ENCODE results near the gene DGKI. TPM values are rescaled to one million over a fixed set of nuclear protein-coding genes. Genes with fewer than 3 reads are reported as not detected.

The DGKI gene
- total and polyA plus RNA-seq, 2 experiments from 2014 or later: 0.16 to 1.0 TPM

- Histone ChIP-seq H3K27me3 (ENCODE audit: insufficient read depth) (no peaks in the 10 kb centered on the region), H3K36me3 (ENCODE audit: insufficient read depth) (no peaks in the 10 kb centered on the region), H3K27ac (ENCODE audit: low read depth) (no peak overlapping the region), H3K79me2 (replicated peaks; ENCODE audit: insufficient read depth) (no peaks in the 10 kb centered on the region), H3K4me1 (ENCODE audit: insufficient read depth) (peaks cover 25% of the 10 kb centered on the region), H3F3A (replicated peaks; ENCODE audit: low read depth) (no peaks in the 10 kb centered on the region), H2AFZ (no peak overlapping the region; the same call in 1 of the 2 replicates), H4K20me1 (replicated peaks; ENCODE audit: insufficient read depth) (no peaks in the 10 kb centered on the region), H3K9me2 (ENCODE audit: insufficient read depth) (peaks cover 8% of the 10 kb centered on the region; the same call in 1 of the 2 replicates), H3K4me3 (no peak overlapping the region), H3K4me2 (no peak overlapping the region)
- Mint-ChIP-seq H3K27me3 (ENCODE audit: insufficient read depth, low read depth, poor library complexity) (peaks cover 5% of the 10 kb centered on the region), H3K9me3 (peaks cover 4% of the 10 kb centered on the region; the same call in 1 of the 3 replicates), H3K4me1 (peaks cover 29% of the 10 kb centered on the region), H3K27ac (no peak overlapping the region), H3K36me3 (ENCODE audit: low read depth) (0 out of 3 replicates have a peak, but pooled peaks cover 3% of the 10 kb centered on the region), H3K4me3 (no peak overlapping the region)
- no peak for DNase-seq (ENCODE audit: low spot score)
- ATAC-seq: no peak
- TF ChIP-seq ETS1 (IDR thresholded peaks at IDR 0.05) (no peak), POLR2AphosphoS5 (IDR thresholded peaks at IDR 0.05; ENCODE audit: low read depth) (no peak), JUNB (IDR thresholded peaks at IDR 0.05; ENCODE audit: unreplicated experiment) (no peak), STAT1 (IDR thresholded peaks at IDR 0.05; ENCODE audit: unreplicated experiment) (no peak), EZH2 (IDR thresholded peaks at IDR 0.05; ENCODE audit: low read depth, unreplicated experiment) (no peak), ZNF331 (CRISPR knock-in tag; IDR thresholded peaks at IDR 0.05; ENCODE audit: low read depth) (no peak), EZH2phosphoT487 (IDR thresholded peaks at IDR 0.05; ENCODE audit: unreplicated experiment) (no peak), REST (IDR thresholded peaks at IDR 0.05; ENCODE audit: unreplicated experiment) (no peak), NANOG (IDR thresholded peaks at IDR 0.05; ENCODE audit: borderline replicate concordance) (no peak), CREB1 (CRISPR knock-in tag; IDR thresholded peaks at IDR 0.05; ENCODE audit: low read depth) (no peak), ZNF114 (CRISPR knock-in tag; IDR thresholded peaks at IDR 0.05) (no peak)
- TF ChIP-seq, protein P1, sequence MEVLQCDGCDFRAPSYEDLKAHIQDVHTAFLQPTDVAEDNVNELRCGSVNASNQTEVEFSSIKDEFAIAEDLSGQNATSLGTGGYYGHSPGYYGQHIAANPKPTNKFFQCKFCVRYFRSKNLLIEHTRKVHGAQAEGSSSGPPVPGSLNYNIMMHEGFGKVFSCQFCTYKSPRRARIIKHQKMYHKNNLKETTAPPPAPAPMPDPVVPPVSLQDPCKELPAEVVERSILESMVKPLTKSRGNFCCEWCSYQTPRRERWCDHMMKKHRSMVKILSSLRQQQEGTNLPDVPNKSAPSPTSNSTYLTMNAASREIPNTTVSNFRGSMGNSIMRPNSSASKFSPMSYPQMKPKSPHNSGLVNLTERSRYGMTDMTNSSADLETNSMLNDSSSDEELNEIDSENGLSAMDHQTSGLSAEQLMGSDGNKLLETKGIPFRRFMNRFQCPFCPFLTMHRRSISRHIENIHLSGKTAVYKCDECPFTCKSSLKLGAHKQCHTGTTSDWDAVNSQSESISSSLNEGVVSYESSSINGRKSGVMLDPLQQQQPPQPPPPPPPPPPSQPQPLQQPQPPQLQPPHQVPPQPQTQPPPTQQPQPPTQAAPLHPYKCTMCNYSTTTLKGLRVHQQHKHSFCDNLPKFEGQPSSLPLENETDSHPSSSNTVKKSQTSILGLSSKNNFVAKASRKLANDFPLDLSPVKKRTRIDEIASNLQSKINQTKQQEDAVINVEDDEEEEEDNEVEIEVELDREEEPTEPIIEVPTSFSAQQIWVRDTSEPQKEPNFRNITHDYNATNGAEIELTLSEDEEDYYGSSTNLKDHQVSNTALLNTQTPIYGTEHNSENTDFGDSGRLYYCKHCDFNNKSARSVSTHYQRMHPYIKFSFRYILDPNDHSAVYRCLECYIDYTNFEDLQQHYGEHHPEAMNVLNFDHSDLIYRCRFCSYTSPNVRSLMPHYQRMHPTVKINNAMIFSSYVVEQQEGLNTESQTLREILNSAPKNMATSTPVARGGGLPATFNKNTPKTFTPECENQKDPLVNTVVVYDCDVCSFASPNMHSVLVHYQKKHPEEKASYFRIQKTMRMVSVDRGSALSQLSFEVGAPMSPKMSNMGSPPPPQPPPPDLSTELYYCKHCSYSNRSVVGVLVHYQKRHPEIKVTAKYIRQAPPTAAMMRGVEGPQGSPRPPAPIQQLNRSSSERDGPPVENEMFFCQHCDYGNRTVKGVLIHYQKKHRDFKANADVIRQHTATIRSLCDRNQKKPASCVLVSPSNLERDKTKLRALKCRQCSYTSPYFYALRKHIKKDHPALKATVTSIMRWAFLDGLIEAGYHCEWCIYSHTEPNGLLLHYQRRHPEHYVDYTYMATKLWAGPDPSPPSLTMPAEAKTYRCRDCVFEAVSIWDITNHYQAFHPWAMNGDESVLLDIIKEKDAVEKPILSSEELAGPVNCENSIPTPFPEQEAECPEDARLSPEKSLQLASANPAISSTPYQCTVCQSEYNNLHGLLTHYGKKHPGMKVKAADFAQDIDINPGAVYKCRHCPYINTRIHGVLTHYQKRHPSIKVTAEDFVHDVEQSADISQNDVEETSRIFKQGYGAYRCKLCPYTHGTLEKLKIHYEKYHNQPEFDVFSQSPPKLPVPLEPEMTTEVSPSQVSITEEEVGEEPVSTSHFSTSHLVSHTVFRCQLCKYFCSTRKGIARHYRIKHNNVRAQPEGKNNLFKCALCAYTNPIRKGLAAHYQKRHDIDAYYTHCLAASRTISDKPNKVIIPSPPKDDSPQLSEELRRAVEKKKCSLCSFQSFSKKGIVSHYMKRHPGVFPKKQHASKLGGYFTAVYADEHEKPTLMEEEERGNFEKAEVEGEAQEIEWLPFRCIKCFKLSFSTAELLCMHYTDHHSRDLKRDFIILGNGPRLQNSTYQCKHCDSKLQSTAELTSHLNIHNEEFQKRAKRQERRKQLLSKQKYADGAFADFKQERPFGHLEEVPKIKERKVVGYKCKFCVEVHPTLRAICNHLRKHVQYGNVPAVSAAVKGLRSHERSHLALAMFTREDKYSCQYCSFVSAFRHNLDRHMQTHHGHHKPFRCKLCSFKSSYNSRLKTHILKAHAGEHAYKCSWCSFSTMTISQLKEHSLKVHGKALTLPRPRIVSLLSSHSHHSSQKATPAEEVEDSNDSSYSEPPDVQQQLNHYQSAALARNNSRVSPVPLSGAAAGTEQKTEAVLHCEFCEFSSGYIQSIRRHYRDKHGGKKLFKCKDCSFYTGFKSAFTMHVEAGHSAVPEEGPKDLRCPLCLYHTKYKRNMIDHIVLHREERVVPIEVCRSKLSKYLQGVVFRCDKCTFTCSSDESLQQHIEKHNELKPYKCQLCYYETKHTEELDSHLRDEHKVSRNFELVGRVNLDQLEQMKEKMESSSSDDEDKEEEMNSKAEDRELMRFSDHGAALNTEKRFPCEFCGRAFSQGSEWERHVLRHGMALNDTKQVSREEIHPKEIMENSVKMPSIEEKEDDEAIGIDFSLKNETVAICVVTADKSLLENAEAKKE (CRISPR knock-in tag; IDR thresholded peaks at IDR 0.05): no peak
- TF ChIP-seq, protein P2, sequence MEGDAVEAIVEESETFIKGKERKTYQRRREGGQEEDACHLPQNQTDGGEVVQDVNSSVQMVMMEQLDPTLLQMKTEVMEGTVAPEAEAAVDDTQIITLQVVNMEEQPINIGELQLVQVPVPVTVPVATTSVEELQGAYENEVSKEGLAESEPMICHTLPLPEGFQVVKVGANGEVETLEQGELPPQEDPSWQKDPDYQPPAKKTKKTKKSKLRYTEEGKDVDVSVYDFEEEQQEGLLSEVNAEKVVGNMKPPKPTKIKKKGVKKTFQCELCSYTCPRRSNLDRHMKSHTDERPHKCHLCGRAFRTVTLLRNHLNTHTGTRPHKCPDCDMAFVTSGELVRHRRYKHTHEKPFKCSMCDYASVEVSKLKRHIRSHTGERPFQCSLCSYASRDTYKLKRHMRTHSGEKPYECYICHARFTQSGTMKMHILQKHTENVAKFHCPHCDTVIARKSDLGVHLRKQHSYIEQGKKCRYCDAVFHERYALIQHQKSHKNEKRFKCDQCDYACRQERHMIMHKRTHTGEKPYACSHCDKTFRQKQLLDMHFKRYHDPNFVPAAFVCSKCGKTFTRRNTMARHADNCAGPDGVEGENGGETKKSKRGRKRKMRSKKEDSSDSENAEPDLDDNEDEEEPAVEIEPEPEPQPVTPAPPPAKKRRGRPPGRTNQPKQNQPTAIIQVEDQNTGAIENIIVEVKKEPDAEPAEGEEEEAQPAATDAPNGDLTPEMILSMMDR (conservative IDR thresholded peaks at IDR 0.05; ENCODE audit: low read depth in 2 of 2): no peak
Observed at GRCh38 chr7:137755846-137756651, 90.7 kb downstream of the DGKI start.

All from GM23338 (cell line).